Right lobe of liver (tissue), 4 donors: ENCODE data around the gene CLEC2D.

Experiments used
- CTCF ChIP-seq, 4 donors: fragments of 200-600 bp in 3 of 4; fragments of 450-650 bp in 1 of 4; IDR thresholded peaks; one replicate each; pipeline versions ENCODE4 v1.5.1 to v1.8.0; 2016 to 2022; ENCODE audit warnings: antibody characterized with exemption in 4 of 4, mild to moderate bottlenecking in 2 of 4
- POLR2A ChIP-seq: fragments of 450-650 bp; IDR thresholded peaks from one replicate; pipeline ENCODE4 v1.6.1; 2017; ENCODE audit warnings: antibody characterized with exemption, mild to moderate bottlenecking
- donor health status: DM: no; HTN: no; CAD: no.
- donor health status: DM: no; HTN: no; CAD: no.
- donor health status: DM: no; HTN: yes; CAD: no.

- TF ChIP-seq CTCF (IDR thresholded peaks at IDR 0.05) (no peak), POLR2A (no peak)
Measured at GRCh38 chr12:9730591-9730990, 61.1 kb downstream of the CLEC2D start.
